Left ventricle myocardium superior (tissue), 1 donor: ENCODE results near the gene SDCBP2. TPM values are rescaled to one million over a fixed set of nuclear protein-coding genes. Genes with fewer than 3 reads are reported as not detected.

Experiments
- ATAC-seq: fragments of 200-7000 bp; cut with Tn5 transposase; one replicate; pipeline ENCODE4 v1.9.1; 2020; ENCODE audit warnings: mild to moderate bottlenecking, moderate library complexity
- DNase-seq: peaks from one replicate; pipeline ENCODE4 v3.0.0-alpha.2; 2020
- intact Hi-C: fragments of 100-400 bp; cut with micrococcal nuclease; formaldehyde crosslinking; loops from one replicate; pipeline ENCODE4 v1.11.0; 2022
- total RNA-seq: library from RNA; stranded (reverse); fragmentation: NEBNext Ultra II Directional; extraction: Animal tissue kit (Norgen Biotek cat#: 25700); gene quantifications from one replicate; pipeline ENCODE4 v1.2.1, GENCODE V29; 2021
- donor health status: DM: no; HTN: yes; CAD: no; lungs with severe emphysema.

The SDCBP2 gene
- total RNA-seq, 1 donor from 2014 or later: 1.5 TPM

DNA sequence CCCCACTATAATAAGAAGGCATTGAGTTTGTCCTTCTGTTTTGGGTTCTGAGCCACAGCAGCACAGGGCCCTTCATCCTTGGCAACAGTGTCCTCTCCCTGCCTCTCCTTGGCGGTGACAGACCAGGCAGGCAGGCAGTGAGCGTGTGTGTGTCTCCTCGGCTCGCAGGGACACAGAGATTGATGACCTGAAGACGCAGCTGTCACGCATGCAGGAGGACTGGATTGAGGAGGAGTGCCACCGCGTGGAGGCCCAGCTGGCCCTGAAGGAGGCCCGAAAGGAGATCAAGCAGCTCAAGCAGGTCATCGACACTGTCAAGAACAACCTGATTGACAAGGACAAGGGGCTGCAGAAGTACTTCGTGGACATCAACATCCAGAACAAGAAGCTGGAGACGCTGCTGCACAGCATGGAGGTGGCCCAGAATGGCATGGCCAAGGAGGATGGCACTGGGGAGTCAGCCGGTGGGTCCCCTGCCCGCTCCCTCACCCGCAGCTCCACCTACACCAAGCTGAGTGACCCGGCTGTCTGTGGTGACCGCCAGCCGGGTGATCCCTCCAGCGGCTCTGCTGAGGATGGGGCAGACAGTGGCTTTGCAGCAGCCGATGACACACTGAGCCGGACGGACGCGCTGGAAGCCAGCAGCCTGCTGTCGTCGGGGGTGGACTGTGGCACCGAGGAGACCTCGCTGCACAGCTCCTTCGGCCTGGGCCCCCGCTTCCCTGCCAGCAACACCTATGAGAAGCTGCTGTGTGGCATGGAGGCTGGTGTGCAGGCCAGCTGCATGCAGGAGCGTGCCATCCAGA, 24.0 kb downstream of the SDCBP2 start:
- ATAC-seq (no peak), DNase-seq (no peak)
- intact Hi-C loops: no loop called here

DNA sequence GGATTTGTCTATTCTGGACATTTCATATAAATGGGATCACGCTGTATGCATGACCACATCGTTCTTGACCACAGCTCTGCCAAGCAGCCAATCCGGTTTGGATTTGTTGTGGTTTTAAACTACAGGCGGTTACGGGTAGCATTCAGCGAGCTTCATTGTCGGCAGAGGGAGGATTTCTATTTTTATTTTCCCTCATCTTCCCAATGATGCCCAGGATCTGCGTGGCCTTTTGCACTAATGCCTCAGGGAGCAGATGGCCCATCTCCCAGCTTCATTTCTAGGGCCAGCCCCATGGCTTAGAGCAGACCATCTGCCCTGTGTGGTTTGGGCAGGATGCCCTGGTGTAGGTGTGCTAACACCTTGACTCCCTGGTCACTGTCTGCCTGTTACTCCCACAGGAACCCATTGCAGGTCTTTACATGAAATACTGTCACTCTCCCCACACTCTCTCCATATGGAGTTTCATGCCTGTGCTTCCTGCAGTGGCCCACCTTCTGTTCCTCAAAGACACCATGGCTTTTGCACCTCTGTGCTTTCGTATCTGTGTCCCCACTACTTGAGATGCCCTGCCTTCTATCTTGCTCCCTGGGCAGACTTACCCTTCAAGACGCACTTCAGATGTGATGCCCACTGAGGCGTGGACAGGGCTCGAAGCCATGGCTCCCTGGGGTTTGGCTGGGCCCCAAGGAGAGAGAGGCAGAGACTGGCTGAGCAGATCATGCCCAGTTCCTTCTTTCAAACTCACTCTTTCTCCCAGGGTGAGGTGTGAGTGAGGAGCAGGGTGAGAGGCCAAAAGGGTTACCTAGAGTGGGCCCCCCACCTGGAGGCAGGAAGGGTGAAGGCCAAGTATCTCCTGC, 26.0 kb downstream of the SDCBP2 start:
- ATAC-seq (no peak), DNase-seq (no peak)

DNA sequence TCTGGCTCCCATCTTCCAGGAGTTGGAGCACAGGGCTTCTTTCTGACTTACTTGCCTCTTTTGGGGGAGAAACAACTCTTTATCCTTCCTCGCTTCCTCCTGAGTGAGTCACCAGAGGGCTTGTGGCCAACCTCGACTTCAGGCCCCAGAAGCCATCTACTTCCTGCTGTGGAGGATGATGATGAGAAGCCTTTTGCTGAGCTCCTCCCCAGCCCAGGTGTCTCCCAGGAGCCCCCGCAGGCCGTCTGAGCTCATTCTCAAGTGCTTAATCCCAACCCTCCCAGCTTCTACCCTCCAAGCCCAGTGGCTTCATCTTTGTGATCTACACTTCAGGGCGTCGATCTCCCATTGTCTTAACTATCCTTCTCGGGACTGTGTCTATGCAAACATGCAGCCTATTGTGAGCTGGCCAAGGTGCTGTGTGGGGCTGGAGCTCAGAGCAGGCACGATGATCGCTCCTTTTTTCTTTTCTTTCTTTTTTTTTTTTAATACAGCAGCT, 27.9 kb downstream of the SDCBP2 start:
- ATAC-seq (no peak), DNase-seq (no peak)
- intact Hi-C loops: no loop called here

More for the DNA sequence above, 26.0 kb downstream of the SDCBP2 start:
- intact Hi-C loops: no loop called here

DNA sequence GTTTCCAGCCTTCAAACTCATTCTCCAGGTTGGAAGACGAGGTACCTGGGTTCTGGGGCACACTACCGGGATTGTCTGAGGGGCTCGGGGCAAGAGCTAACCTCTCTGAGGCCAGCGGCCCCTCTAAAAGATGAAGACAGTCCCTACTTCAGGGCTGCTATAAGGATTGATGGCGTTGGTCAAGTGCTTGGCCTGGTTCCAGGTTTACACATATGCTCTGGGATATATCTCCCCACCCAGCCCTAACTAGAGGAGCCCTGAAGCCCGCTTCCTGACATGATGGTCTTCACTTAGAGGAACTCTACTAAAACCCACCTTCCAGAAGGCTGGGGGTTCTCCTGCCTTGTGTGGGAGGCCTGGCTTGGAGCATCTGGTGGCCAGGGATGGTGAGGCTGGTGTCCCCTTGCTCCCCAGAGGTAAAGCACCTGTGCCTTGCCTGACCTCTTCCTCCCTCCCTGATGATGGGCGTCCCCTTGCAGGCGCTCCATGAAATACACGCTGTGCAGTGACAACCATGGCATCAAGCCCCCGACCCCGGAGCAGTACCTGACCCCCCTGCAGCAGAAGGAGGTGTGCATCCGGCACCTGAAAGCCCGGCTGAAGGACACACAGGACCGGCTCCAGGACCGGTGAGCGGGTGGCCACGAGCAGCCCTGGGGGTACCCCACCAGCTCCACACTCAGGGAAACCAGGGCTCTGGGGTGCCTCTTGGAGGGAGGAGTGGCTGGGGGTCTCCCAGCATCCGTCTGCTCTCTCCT, 28.7 kb downstream of the SDCBP2 start:
- intact Hi-C loops: no loop called here
- ATAC-seq (no peak), DNase-seq (no peak)

DNA sequence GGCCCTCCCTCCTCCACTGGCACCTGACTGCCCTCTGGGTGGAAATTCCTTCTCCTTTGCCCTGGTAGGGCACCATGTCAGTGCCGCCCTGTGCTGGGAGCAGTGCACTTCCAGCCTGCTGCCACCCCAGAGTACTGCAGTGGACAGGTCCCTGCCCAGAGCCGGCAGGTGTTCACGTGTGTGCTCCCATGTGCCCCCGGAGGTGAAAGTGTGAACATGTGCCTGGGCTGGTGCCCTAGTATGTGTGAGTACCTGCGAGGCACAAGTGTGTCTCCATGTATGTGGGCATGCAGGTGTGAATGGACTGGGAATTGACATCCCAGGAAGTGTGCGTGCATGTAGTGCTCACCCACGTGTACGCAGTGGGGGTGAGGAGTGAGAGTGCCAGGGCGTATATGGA, 29.4 kb downstream of the SDCBP2 start:
- intact Hi-C loops: no loop called here
- DNase-seq (no peak), ATAC-seq (no peak)

DNA sequence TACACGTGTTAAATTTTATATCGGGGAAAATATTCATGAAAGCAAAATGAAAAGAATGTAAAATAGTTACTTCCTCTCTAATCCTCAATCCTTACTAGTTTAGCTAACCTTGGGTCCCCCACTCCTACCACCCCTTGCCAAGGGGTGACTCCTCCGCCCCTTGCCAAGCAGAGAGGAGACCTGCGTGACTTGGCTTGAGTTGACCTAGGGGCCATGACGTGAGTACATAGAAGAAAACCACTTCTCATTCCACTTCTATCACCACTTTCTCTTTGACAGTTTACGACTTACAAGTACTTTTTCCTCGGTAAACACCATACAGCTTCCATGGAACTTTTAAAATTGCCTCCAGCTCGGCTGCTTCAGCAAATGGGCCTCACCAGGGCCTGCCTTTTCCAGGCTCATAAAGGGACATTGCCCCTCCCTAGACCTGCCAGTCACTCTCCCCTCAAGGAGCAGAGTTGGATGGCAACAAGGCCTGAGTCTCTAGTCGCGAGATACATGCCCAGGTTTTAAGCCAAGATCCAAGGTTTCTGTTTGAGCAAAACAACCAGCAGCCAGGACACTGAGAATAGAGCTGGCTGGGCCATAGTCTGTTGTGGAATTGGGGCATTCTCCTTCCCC, 29.9 kb downstream of the SDCBP2 start:
- intact Hi-C loops: no loop called here
- no peak for DNase-seq
- no peak for ATAC-seq

DNA sequence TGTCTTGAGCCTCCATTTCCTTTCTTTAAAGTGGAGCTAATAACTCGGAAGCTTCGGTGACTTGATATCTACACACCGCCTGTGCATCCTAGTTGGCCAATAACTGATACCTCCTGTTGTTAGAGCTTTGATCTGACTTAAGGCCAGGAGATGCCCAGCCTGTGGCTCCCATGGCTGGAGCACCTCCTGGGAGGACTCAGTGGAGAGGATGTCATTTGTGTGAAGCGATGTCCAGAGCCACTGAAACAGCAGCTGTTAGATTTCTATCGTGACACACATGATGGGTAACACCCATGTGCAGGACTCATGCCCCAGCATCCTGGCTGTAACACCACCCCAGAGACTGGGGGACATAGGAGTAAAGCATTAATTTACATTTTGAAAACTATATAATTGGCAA, 30.8 kb downstream of the SDCBP2 start:
- DNase-seq (no peak), ATAC-seq (no peak)
- intact Hi-C loops: no loop called here

DNA sequence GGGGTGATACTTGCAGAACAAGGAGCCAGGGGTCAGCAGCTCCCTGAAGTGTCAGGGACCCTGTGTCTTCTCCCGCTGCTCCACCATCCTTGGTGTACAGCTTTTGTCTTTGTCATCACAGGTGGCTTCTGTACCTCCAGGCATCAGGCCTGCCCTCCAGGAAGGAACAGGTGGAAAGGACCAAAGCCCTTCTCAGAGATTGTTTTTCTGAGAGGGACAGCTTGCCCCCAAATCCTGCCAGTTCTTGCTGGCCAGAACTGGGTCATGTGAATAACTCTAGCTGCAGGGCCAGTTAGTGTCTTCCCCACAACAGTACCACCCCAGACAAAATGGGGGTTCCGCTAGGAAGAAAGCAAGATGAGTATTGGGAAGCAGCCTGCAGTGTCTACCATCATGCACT, 31.5 kb downstream of the SDCBP2 start:
- no peak for DNase-seq
- intact Hi-C loops: no loop called here
- ATAC-seq: no peak

DNA sequence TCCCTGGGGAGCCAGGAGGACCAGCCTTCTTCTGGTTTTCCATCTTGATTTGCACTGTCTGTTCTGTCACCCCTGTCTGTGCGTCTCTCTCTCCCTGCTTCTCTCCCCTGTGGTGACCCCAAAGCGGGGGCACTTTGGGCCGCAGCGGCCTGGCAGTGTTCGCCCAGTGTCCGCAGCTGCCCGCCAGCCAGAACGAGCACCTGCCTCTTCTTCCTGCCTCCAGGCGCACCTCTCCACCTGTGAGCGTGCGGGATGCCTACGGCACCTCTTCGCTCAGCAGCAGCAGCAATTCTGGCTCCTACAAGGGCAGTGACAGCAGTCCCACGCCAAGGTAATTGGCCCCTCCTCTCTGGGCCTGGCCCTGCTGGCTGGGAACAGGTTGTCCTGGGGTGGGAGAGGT, 32.0 kb downstream of the SDCBP2 start:
- intact Hi-C loops: no loop called here
- ATAC-seq: no peak
- no peak for DNase-seq

DNA sequence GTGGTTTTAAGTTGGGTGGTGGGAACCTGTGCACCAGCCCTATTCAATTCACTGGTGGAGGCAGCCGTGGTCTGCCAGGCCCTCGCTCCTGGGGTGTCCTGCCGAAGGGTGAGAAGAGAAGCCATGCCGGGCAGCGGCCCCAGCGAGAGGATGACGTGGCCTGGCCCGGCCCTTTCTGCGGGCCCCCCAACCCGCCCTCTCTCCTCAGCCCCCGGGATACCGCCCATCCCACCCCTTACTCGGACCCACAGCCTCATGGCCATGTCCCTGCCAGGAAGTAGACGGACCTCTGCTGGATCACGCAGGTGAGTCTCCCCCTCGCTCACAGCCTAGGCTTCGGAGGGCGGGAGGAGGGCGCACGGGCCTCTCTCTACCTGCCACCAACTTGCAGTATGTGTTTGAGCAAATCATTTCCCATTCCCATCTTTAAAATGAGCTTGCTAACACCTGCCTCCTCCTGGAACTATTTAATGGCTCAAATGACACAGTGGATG, 32.8 kb downstream of the SDCBP2 start:
- DNase-seq (no peak), ATAC-seq (no peak)
- intact Hi-C loops: no loop called here

DNA sequence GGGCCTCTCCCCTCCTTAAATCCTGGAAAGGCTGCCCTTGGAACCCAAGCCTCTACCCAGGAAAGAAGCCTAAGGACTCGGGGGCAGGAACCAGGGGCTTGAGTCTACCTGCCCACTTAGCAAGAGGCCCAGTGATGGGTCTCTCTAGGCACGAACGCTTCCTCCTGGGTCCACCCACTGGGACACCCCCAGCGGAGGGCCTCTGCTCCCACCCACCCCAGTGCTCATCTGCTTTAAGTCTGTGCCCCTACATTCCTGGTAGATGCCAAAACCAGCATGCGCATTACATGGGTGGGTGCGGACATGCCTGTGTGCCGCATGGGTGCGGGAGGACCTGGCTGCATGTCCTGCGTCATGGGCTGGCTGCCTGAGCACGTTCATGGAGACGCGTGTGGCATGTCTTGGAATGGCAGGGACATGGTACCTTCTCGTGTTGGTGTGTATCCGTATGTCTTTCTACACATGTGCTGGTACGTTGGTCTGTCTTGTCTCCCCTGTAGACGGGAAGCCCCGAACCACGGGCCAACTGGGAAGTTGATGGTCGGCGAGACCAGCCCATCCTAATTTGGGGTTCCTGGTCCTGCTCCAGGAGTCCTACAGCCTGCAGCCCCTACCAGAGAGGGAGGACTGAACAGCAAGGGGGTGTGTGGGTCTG, 33.5 kb downstream of the SDCBP2 start:
- intact Hi-C loops: no loop called here
- ATAC-seq (no peak), DNase-seq (no peak)

DNA sequence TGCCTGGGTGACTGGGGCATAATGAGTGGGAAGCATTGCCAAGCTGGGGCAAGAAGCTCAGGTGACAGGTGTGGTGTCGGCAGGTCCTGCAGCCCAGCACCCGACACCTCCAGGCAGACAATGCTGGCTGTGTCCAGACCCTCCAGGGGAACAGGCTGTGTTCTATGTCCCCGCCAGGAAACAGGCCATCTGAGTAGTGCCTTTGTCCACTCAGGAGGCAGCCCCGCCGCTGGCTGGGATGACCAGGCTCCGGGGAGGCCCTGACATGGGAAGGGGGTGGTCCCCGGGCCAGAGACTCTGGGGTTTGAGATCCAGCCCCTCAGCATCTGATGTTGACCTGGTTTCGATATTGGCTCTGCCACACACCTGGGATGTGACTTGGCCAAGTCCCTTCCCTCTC, 34.4 kb downstream of the SDCBP2 start:
- DNase-seq (no peak), ATAC-seq (no peak)
- intact Hi-C loops: no loop called here

DNA sequence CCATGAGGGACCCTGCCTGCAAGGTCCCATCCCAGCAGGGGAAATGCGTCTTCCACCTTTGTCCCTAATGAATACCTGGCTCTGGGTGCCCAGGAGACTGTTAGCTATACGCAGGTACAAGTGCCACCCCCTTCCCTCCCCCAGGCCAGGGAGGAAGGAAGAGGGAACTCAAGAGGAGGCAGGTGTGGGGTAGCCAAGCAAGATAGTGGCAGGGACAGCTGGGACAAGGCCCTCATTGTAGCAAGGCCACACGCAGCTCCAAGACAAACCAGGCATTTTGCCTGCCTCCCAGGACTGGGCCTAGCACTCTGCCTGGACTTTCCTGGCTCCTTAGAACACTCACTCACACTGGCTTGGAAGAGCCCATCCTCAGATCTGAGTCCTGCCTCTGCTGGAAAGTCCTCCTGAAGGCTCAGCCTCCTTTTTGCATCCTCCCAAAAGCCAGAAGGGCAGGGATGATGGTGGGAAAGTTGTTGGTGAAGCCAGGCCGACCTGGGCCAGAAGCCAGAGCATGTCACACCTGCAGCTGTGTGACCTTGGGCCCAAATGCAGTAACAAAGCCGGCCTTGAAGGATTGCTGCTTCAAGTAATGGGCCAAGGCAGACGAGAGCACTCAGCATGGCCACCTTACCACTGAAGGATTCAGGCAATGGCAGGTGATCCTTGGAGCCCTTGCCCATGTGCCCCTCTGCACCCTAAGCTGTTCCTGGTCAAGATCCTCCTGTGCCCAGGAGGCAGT, 35.1 kb downstream of the SDCBP2 start:
- no peak for DNase-seq
- no peak for ATAC-seq
- intact Hi-C loops: no loop called here

DNA sequence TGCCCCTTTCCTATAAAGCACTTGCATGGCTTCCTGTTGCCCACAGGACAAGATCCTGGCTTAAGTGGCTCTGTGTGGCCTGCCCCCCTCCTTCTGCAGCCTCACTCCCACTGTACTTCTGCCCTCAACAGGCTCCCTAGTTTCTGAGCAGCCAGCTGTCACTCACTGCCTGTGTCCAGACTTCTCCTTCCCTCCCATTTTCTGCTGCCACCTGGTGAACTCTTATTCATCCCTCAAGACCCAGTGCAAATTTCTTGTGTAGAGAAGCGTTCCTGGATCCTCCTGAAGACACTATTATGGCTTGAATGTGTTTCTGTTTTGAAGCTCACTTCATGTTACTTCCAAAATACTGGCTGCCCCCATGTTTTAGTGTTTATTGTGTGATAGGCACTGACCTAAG, 36.3 kb downstream of the SDCBP2 start:
- intact Hi-C loops: no loop called here
- ATAC-seq (no peak), DNase-seq (no peak)

DNA sequence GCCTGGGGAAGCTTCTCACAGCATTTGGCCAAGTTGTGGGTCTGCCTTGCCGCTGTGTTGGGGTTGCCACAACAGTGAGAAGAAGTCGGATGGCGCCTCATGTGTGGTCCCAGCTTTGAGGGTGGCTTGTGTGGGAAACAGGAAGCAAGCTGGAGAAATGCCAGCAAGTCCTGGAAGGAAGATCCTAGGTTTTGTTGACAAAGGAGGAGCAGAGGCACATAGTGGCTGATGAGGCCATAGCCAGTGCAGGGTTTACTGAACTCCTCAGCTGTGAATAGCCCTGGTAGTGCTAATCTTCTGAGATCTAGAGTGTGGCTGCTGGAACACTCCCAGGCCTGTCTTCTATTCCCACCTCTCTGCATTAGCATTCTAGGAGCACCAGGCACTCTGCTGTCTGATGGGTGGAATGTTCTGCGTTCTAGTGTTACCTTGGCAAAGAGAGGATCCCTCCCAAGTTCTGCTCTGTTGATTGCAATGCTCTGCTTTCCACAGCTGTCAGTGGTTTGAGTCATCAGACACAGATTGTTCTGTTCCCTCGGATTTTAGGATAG, 37.7 kb downstream of the SDCBP2 start:
- intact Hi-C loops: no loop called here
- DNase-seq (no peak), ATAC-seq (no peak)

DNA sequence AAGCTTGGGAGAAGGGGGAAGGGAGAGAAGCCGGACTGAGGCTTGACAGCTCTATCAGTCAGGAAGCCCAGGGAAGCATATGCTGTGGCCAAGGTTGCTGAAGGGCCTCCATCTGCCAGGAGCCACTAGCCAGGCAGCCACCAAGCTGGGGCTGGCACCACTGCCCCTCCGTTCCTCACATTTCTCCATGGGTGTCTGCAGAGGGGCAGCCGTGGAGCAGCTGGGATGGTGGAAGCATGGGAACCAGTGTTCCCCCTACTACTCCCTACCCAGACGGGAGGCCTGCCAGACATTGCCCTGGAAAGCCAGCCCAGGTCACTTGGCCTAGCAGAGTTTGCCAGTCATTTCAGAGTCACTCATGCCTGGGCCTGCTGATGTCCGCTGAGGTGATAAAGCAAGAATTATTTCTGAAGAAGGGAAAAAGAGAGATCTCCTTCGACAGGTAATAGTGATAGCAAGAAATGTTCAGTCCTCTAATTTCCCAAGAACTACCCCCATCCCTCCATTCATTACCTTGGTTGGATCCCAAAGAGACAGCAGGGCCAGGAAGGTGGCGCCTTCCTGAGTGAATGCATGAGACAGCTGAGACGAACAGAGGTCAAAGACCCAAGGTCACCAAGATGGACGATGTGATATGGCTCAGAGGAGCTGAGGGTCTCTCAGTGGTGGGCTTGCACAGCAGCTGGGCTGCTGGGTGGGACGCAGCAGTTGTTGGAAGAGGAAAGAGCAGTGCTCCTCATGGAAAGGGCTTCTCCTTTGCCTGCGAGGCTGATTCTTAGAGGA, 41.0 kb downstream of the SDCBP2 start:
- ATAC-seq: peak; percentile 77
- DNase-seq: peak; percentile 45
- intact Hi-C loops: no loop called here

DNA sequence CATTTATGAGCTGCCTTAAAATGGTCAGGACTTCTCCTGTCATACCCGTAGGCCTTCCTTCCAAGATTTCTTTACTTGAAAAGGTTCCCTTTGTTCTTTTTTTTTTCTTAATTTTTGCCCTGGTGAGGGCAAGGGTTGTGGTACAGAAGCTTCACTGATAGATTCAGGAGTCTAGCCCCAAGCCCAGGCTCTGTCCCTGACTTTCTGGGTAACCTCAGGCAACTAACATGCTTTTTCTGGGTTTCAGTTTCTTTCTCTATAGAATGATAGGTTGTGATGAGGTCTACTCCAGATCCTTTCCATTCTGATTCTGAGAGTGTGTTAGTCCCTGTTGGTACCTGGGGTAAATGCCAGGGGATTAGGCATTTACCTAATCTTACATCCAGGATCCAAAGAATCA, 41.6 kb downstream of the SDCBP2 start:
- no peak for ATAC-seq
- DNase-seq: no peak
- intact Hi-C loops: no loop called here
